DND-41 (cell line): Measurements from ENCODE around the gene FAM83F.

Source experiments
- ATAC-seq: fragments of 200-7000 bp; cut with Tn5 transposase; 3 replicates; pipeline ENCODE4 v1.9.1; 2021; ENCODE audit warnings: low read depth; ENCODE audit not compliant: insufficient read depth
- DNase-seq: peaks from one replicate; pipeline ENCODE4 v3.0.0-alpha.2; 2020
- H2AFZ ChIP-seq: 2 replicates; pipeline ENCODE4 v1.6.0; 2012; ENCODE audit warnings: low read depth, low read length
- H3K27ac ChIP-seq: 2 replicates; pipeline ENCODE4 v1.5.1; 2012; ENCODE audit warnings: low read length, inconsistent platforms
- H3K27me3 ChIP-seq: fragments of 200-600 bp; sonication (generic); 2 replicates; pipeline ENCODE4 v1.6.0; 2012; ENCODE audit warnings: low read length, mild to moderate bottlenecking, inconsistent platforms; ENCODE audit not compliant: insufficient read depth, poor library complexity
- H3K36me3 ChIP-seq: 2 replicates; pipeline ENCODE4 v1.5.1; 2012; ENCODE audit warnings: low read length, inconsistent platforms; ENCODE audit not compliant: insufficient read depth
- H3K4me1 ChIP-seq: 2 replicates; pipeline ENCODE4 v1.5.1; 2012; ENCODE audit warnings: mild to moderate bottlenecking, low read length; ENCODE audit not compliant: insufficient read depth
- H3K4me2 ChIP-seq: 2 replicates; pipeline ENCODE4 v1.6.0; 2012; ENCODE audit warnings: mild to moderate bottlenecking, moderate library complexity, low read length, inconsistent platforms; ENCODE audit not compliant: insufficient read depth
- H3K4me3 ChIP-seq, 2 experiments: fragments of 200-600 bp in 1 of 2; shearing (Covaris generic) in 1 of 2; 2 replicates each; pipeline ENCODE4 v1.5.1; 2012 to 2016; ENCODE audit warnings: inconsistent platforms in 2 of 2, low read length in 2 of 2, mild to moderate bottlenecking in 2 of 2, low read depth in 1 of 2, moderate library complexity in 1 of 2
- H3K79me2 ChIP-seq: 2 replicates; pipeline ENCODE4 v1.6.0; 2012; ENCODE audit warnings: low read length, inconsistent platforms; ENCODE audit not compliant: insufficient read depth
- H3K9ac ChIP-seq: 2 replicates; pipeline ENCODE4 v1.6.0; 2012; ENCODE audit warnings: low read depth, mild to moderate bottlenecking, inconsistent platforms, low read length, moderate library complexity
- H3K9me3 ChIP-seq: 2 replicates; pipeline ENCODE4 v1.5.1; 2012; ENCODE audit warnings: low read length, moderate library complexity, mild to moderate bottlenecking, inconsistent platforms; ENCODE audit not compliant: insufficient read depth, severe bottlenecking
- H4K20me1 ChIP-seq: 2 replicates; pipeline ENCODE4 v1.6.0; 2012; ENCODE audit warnings: low read length; ENCODE audit not compliant: insufficient read depth
- CTCF ChIP-seq: IDR thresholded peaks from 2 replicates; pipeline ENCODE4 v1.5.1; 2012; ENCODE audit warnings: borderline replicate concordance, low read length, moderate library complexity, mild to moderate bottlenecking; ENCODE audit not compliant: poor library complexity, severe bottlenecking; ENCODE audit errors: extremely low read depth
- EZH2 ChIP-seq: IDR thresholded peaks from 3 replicates; pipeline ENCODE4 v1.6.1; 2012; ENCODE audit warnings: borderline replicate concordance, low read depth, mild to moderate bottlenecking, moderate library complexity, low read length, inconsistent platforms; ENCODE audit not compliant: severe bottlenecking

FAM83F gene

GRCh38 chr22:40000171-40000570 is 5.4 kb downstream of the FAM83F start:
- Histone ChIP-seq H4K20me1 (no peaks in the 10 kb centered on the region), H3K36me3 (no peaks in the 10 kb centered on the region), H3K27me3 (no peaks in the 10 kb centered on the region), H3K79me2 (no peaks in the 10 kb centered on the region), H3K4me1 (no peaks in the 10 kb centered on the region), H3K9me3 (no peaks in the 10 kb centered on the region), H2AFZ (no peak overlapping the region), H3K27ac (no peak overlapping the region), H3K9ac (no peak overlapping the region), H3K4me3 (no peak overlapping the region), H3K4me2 (no peak overlapping the region)
- DNase-seq, result no peak
- no peak for ATAC-seq
- TF ChIP-seq CTCF (no peak), EZH2 (no peak)

DNA sequence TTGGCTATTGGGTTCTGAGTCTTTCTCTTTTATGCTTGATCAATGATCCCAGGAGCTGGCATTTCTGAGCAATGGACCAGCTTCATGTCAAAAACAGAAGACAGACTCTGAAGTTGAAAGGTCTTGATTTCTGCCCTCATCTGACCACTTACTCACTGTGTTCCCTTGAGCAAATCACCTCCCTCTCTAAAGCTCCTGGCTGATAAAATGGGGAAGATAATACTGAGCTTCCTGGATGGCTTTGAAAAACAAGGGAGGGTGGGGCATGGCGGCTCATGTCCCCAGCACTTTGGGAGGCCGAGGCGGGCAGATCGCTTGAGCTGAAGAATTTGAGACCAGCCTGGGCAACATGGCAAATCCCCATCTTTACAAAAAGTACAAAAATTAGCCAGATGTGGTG is 6.4 kb downstream of the FAM83F start:
- no peak overlapping the region for H2AFZ ChIP-seq
- no peaks in the 10 kb centered on the region for H3K4me1 ChIP-seq
- no peaks in the 10 kb centered on the region for H3K27me3 ChIP-seq
- H3K4me3 ChIP-seq, result no peak overlapping the region
- H3K9me3 ChIP-seq, result no peaks in the 10 kb centered on the region
- H3K27ac ChIP-seq, result no peak overlapping the region
- H3K9ac ChIP-seq, result no peak overlapping the region
- DNase-seq (no peak), ATAC-seq (no peak)
- H3K4me2 ChIP-seq, result no peak overlapping the region
- H3K36me3 ChIP-seq, result no peaks in the 10 kb centered on the region
- TF ChIP-seq CTCF (no peak), EZH2 (no peak)
- H4K20me1 ChIP-seq, result no peaks in the 10 kb centered on the region
- H3K79me2 ChIP-seq, result no peaks in the 10 kb centered on the region

- Histone ChIP-seq H3K4me3 (no peak overlapping the region), H3K27ac (no peak overlapping the region), H3K4me2 (no peak overlapping the region), H3K27me3 (no peaks in the 10 kb centered on the region), H3K4me1 (no peaks in the 10 kb centered on the region), H3K36me3 (no peaks in the 10 kb centered on the region), H3K79me2 (no peaks in the 10 kb centered on the region), H3K9ac (no peak overlapping the region), H2AFZ (no peak overlapping the region), H4K20me1 (no peaks in the 10 kb centered on the region), H3K9me3 (no peaks in the 10 kb centered on the region)
- DNase-seq (no peak), ATAC-seq (no peak)
- TF ChIP-seq CTCF (no peak), EZH2 (no peak)
Observed at GRCh38 chr22:40001800-40002577, 7.2 kb downstream of the FAM83F start.
